ENCODE measurements around the gene PDZD2.

Gene PDZD2

DNA sequence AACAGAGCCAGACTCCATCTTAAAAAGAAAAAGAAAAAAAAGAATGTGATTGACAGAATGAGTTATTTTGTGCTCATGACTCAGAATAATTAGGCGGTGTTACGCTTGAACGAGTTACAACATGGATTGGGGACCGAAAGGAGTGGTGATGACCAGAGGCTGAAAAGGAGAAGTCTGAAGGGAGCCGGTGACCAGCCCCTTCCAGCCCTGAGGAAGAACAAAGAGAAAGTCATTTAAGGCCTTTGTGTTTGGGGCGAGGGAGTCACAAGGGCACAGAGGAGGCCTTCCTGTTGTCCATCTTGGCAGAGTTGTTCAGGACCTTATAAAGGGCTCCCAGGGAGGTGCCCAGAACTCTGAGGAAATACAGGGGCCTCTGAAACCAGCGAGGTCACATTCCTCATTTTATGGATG is 403.6 kb downstream of the PDZD2 start:
- Histone ChIP-seq H3K4me3 (ENCODE audit: low read length) (no peak overlapping the region), H3K27me3 (ENCODE audit: control insufficient read depth, low read length) (no peaks in the 10 kb centered on the region), H3K79me2 (ENCODE audit: control insufficient read depth, low read length) (no peaks in the 10 kb centered on the region), H3F3A (ENCODE audit: control insufficient read depth, insufficient read depth) (no peaks in the 10 kb centered on the region), H3K36me3 (ENCODE audit: control insufficient read depth, low read length) (peaks cover 22% of the 10 kb centered on the region), H4K20me1 (ENCODE audit: control insufficient read depth, insufficient read depth, low read depth, low read length) (no peaks in the 10 kb centered on the region), H3K9me2 (replicated peaks; ENCODE audit: control insufficient read depth, low read length) (no peaks in the 10 kb centered on the region), H3K4me1 (ENCODE audit: control insufficient read depth, low read length) (no peaks in the 10 kb centered on the region), H3K4me2 (ENCODE audit: low read length) (no peak overlapping the region), H3K9me3 (ENCODE audit: control insufficient read depth, insufficient read depth, low read length) (peaks cover 5% of the 10 kb centered on the region; the same call in 1 of the 2 replicates), H3K27ac (ENCODE audit: low read depth, low read length) (no peak overlapping the region)
- no peak for TF ChIP-seq EZH2phosphoT487 (IDR thresholded peaks at IDR 0.05; ENCODE audit: borderline replicate concordance, low read length)
- TF ChIP-seq, protein P1, sequence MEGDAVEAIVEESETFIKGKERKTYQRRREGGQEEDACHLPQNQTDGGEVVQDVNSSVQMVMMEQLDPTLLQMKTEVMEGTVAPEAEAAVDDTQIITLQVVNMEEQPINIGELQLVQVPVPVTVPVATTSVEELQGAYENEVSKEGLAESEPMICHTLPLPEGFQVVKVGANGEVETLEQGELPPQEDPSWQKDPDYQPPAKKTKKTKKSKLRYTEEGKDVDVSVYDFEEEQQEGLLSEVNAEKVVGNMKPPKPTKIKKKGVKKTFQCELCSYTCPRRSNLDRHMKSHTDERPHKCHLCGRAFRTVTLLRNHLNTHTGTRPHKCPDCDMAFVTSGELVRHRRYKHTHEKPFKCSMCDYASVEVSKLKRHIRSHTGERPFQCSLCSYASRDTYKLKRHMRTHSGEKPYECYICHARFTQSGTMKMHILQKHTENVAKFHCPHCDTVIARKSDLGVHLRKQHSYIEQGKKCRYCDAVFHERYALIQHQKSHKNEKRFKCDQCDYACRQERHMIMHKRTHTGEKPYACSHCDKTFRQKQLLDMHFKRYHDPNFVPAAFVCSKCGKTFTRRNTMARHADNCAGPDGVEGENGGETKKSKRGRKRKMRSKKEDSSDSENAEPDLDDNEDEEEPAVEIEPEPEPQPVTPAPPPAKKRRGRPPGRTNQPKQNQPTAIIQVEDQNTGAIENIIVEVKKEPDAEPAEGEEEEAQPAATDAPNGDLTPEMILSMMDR (IDR thresholded peaks at IDR 0.05; ENCODE audit: low read depth, low read length, poor library complexity, severe bottlenecking), result no peak

DNA sequence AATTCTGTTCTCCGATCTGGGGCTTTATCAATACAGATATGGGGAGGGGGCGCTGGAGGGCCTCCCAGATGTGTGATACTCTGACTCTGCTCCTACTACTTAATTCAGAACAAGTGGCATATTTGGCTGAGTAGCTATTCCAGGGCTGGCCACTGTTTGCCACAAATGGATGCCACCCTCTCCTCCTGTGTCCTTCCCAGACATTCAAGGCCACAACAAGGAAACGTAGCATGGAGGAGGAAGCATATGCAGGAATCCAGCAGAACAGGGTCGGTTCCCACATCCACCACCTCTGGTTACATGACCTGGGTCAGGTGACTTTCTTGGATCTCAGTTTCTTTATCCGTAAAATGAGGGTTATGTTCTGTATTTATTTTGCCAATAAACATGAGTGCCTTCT is 404.2 kb downstream of the PDZD2 start:
- H3K79me2 ChIP-seq (ENCODE audit: control insufficient read depth, low read length), result no peaks in the 10 kb centered on the region
- H3K9me2 ChIP-seq (replicated peaks; ENCODE audit: control insufficient read depth, low read length), result no peaks in the 10 kb centered on the region
- H3K27ac ChIP-seq (ENCODE audit: low read depth, low read length), result no peak overlapping the region
- no peak for TF ChIP-seq EZH2phosphoT487 (IDR thresholded peaks at IDR 0.05; ENCODE audit: borderline replicate concordance, low read length)
- no peak overlapping the region for H3K4me2 ChIP-seq (ENCODE audit: low read length)
- H3K4me1 ChIP-seq (ENCODE audit: control insufficient read depth, low read length), result no peaks in the 10 kb centered on the region
- H3F3A ChIP-seq (ENCODE audit: control insufficient read depth, insufficient read depth), result no peaks in the 10 kb centered on the region
- H4K20me1 ChIP-seq (ENCODE audit: control insufficient read depth, insufficient read depth, low read depth, low read length), result no peaks in the 10 kb centered on the region
- H3K9me3 ChIP-seq (ENCODE audit: control insufficient read depth, insufficient read depth, low read length), result peaks cover 5% of the 10 kb centered on the region; the same call in 1 of the 2 replicates
- peaks cover 21% of the 10 kb centered on the region for H3K36me3 ChIP-seq (ENCODE audit: control insufficient read depth, low read length)
- H3K27me3 ChIP-seq (ENCODE audit: control insufficient read depth, low read length), result no peaks in the 10 kb centered on the region
- H3K4me3 ChIP-seq (ENCODE audit: low read length), result no peak overlapping the region

DNA sequence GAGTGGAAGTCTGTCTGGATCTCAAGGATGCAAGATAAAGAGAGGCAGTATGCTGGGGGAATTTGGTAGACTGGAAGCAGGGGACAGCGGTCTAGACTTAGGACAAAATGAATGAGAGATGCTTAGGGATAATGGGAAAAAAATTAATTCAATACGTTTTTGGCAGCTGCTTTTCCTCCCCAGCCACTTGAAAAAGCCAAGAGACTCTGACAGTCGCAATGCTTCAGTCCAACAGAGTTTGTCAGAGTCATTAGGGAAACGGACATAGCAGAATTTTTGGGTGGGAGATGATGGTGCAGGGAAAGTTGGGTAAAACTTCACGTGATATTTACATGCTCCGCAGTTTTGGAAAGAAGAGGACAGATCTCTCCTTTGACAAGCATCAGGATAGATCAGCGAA is 405.5 kb downstream of the PDZD2 start:
- Histone ChIP-seq H3K4me1 (ENCODE audit: control insufficient read depth, low read length) (no peaks in the 10 kb centered on the region), H3F3A (ENCODE audit: control insufficient read depth, insufficient read depth) (no peaks in the 10 kb centered on the region), H3K9me3 (ENCODE audit: control insufficient read depth, insufficient read depth, low read length) (peaks cover 5% of the 10 kb centered on the region; the same call in 1 of the 2 replicates), H3K36me3 (ENCODE audit: control insufficient read depth, low read length) (peaks cover 22% of the 10 kb centered on the region), H3K4me2 (ENCODE audit: low read length) (no peak overlapping the region), H4K20me1 (ENCODE audit: control insufficient read depth, insufficient read depth, low read depth, low read length) (no peaks in the 10 kb centered on the region), H3K79me2 (ENCODE audit: control insufficient read depth, low read length) (no peaks in the 10 kb centered on the region), H3K4me3 (ENCODE audit: low read length) (no peak overlapping the region), H3K9me2 (replicated peaks; ENCODE audit: control insufficient read depth, low read length) (no peaks in the 10 kb centered on the region), H3K27ac (ENCODE audit: low read depth, low read length) (no peak overlapping the region), H3K27me3 (ENCODE audit: control insufficient read depth, low read length) (no peaks in the 10 kb centered on the region)
- TF ChIP-seq EZH2phosphoT487 (IDR thresholded peaks at IDR 0.05; ENCODE audit: borderline replicate concordance, low read length), result no peak
- TF ChIP-seq, protein P1 (IDR thresholded peaks at IDR 0.05; ENCODE audit: low read depth, low read length, poor library complexity, severe bottlenecking), result no peak

DNA sequence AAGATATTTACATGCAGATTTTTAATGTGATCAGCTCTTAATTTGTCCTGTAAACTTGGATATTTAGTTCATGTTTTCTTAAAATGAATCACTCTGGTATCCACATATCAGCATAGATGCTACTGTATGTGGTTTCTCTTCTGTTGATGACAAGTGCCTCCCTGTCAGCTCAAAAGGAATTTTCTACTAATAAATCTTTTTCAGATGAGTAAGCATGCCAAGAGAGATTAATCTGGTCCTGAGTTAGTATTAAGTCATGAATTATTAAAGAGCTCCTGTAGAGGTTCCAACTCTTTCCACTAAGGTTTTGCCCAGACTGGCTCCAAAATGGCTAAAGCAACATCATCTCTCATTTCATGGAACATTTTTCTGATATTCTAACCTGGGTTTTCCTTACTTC is 406.0 kb downstream of the PDZD2 start:
- Histone ChIP-seq H3K4me3 (ENCODE audit: low read length) (no peak overlapping the region), H3K9me2 (replicated peaks; ENCODE audit: control insufficient read depth, low read length) (no peaks in the 10 kb centered on the region), H3K27me3 (ENCODE audit: control insufficient read depth, low read length) (no peaks in the 10 kb centered on the region), H4K20me1 (ENCODE audit: control insufficient read depth, insufficient read depth, low read depth, low read length) (no peaks in the 10 kb centered on the region), H3K79me2 (ENCODE audit: control insufficient read depth, low read length) (no peaks in the 10 kb centered on the region), H3K4me1 (ENCODE audit: control insufficient read depth, low read length) (no peaks in the 10 kb centered on the region), H3K9me3 (ENCODE audit: control insufficient read depth, insufficient read depth, low read length) (peaks cover 3% of the 10 kb centered on the region; the same call in 1 of the 2 replicates), H3F3A (ENCODE audit: control insufficient read depth, insufficient read depth) (no peaks in the 10 kb centered on the region), H3K27ac (ENCODE audit: low read depth, low read length) (no peak overlapping the region), H3K36me3 (ENCODE audit: control insufficient read depth, low read length) (peaks cover 22% of the 10 kb centered on the region), H3K4me2 (ENCODE audit: low read length) (no peak overlapping the region)
- TF ChIP-seq EZH2phosphoT487 (IDR thresholded peaks at IDR 0.05; ENCODE audit: borderline replicate concordance, low read length), result no peak
- TF ChIP-seq, protein P1 (IDR thresholded peaks at IDR 0.05; ENCODE audit: low read depth, low read length, poor library complexity, severe bottlenecking), result no peak

All from DOHH2 (cell line).